Thoracic aorta (tissue), 2 donors: ENCODE measurements around the gene PRKRIP1. TPM values are rescaled to one million over a fixed set of nuclear protein-coding genes. Genes with fewer than 3 reads are reported as not detected.

ENCODE experiments used
- ATAC-seq: fragments of 150-250 bp; one replicate; pipeline ENCODE4 v1.8.0; 2017; ENCODE audit warnings: low read depth; ENCODE audit not compliant: insufficient number of reproducible peaks, low FRiP score
- DNase-seq: peaks from one replicate; pipeline ENCODE4 v3.0.0-alpha.2; 2020; ENCODE audit warnings: low spot score
- H3K27ac ChIP-seq, 2 donors: fragments of 200-600 bp; sonication (generic); 1 replicate in 1 of 2; 2 replicates in 1 of 2; pipeline ENCODE4 v1.5.1; 2016; ENCODE audit warnings: mild to moderate bottlenecking in 2 of 2, moderate library complexity in 2 of 2
- H3K27me3 ChIP-seq: fragments of 200-600 bp; sonication (generic); replicated peaks from 2 replicates; pipeline ENCODE4 v1.6.0; 2016; ENCODE audit warnings: mild to moderate bottlenecking; ENCODE audit not compliant: insufficient read depth
- H3K36me3 ChIP-seq: fragments of 200-600 bp; sonication (generic); one replicate; pipeline ENCODE4 v1.5.1; 2016
- H3K4me1 ChIP-seq, 2 donors: fragments of 200-600 bp; sonication (generic); 1 replicate in 1 of 2; 2 replicates in 1 of 2; pipeline versions ENCODE4 v1.5.1 to v1.6.0; 2016; ENCODE audit warnings: low read depth in 2 of 2, mild to moderate bottlenecking in 1 of 2; ENCODE audit not compliant: control insufficient read depth in 1 of 2
- H3K4me3 ChIP-seq: fragments of 200-600 bp; sonication (generic); 2 replicates; pipeline ENCODE4 v1.5.1; 2016; ENCODE audit warnings: mild to moderate bottlenecking
- H3K9me3 ChIP-seq: fragments of 200-600 bp; sonication (generic); 2 replicates; pipeline ENCODE4 v1.5.1; 2016
- total RNA-seq, 2 donors: library from RNA; depleted of rRNA; stranded (reverse); fragments of >200 nt; gene quantifications; one replicate each; pipeline versions ENCODE4 v1.1.0 to v1.2.3, GENCODE V29; 2016
- TF ChIP-seq, protein P1 (sequence below): fragments of 200-600 bp; sonication (generic); IDR thresholded peaks from one replicate; pipeline ENCODE4 v1.5.1; 2019; ENCODE audit warnings: antibody characterized with exemption

The PRKRIP1 gene
- total RNA-seq, 2 donors from 2014 or later = 47.0 to 80.4 TPM

- peaks cover 43% of the 10 kb centered on the region for H3K36me3 ChIP-seq
- ATAC-seq (no peak), DNase-seq (no peak)
- TF ChIP-seq, protein P1, sequence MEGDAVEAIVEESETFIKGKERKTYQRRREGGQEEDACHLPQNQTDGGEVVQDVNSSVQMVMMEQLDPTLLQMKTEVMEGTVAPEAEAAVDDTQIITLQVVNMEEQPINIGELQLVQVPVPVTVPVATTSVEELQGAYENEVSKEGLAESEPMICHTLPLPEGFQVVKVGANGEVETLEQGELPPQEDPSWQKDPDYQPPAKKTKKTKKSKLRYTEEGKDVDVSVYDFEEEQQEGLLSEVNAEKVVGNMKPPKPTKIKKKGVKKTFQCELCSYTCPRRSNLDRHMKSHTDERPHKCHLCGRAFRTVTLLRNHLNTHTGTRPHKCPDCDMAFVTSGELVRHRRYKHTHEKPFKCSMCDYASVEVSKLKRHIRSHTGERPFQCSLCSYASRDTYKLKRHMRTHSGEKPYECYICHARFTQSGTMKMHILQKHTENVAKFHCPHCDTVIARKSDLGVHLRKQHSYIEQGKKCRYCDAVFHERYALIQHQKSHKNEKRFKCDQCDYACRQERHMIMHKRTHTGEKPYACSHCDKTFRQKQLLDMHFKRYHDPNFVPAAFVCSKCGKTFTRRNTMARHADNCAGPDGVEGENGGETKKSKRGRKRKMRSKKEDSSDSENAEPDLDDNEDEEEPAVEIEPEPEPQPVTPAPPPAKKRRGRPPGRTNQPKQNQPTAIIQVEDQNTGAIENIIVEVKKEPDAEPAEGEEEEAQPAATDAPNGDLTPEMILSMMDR = no peak
- no peaks in the 10 kb centered on the region for H3K27me3 ChIP-seq
- no peaks in the 10 kb centered on the region for H3K4me1 ChIP-seq
- no peak overlapping the region for H3K4me3 ChIP-seq
- no peak overlapping the region for H3K27ac ChIP-seq
- H3K9me3 ChIP-seq = no peaks in the 10 kb centered on the region
Observed at GRCh38 chr7:102409340-102409739, 13.2 kb downstream of the PRKRIP1 start.

GRCh38 chr7:102410123-102410522 is 14.0 kb downstream of the PRKRIP1 start:
- H3K36me3 ChIP-seq = peaks cover 43% of the 10 kb centered on the region
- H3K4me1 ChIP-seq = no peaks in the 10 kb centered on the region
- H3K4me3 ChIP-seq = no peak overlapping the region
- TF ChIP-seq, protein P1 = no peak
- no peak for DNase-seq
- H3K27ac ChIP-seq = no peak overlapping the region
- no peaks in the 10 kb centered on the region for H3K27me3 ChIP-seq
- H3K9me3 ChIP-seq = no peaks in the 10 kb centered on the region
- no peak for ATAC-seq

GRCh38 chr7:102410918-102411317 is 14.8 kb downstream of the PRKRIP1 start:
- Histone ChIP-seq H3K36me3 (peaks cover 39% of the 10 kb centered on the region), H3K27me3 (no peaks in the 10 kb centered on the region), H3K4me1 (no peaks in the 10 kb centered on the region), H3K9me3 (no peaks in the 10 kb centered on the region), H3K27ac (no peak overlapping the region), H3K4me3 (no peak overlapping the region)
- DNase-seq (no peak), ATAC-seq (no peak)
- TF ChIP-seq, protein P1 = no peak

GRCh38 chr7:102412548-102412947 is 16.4 kb downstream of the PRKRIP1 start:
- no peak for ATAC-seq
- Histone ChIP-seq H3K9me3 (no peaks in the 10 kb centered on the region), H3K27me3 (no peaks in the 10 kb centered on the region), H3K36me3 (peaks cover 39% of the 10 kb centered on the region), H3K4me1 (no peaks in the 10 kb centered on the region), H3K4me3 (no peak overlapping the region), H3K27ac (no peak overlapping the region)
- TF ChIP-seq, protein P1 = no peak
- DNase-seq = no peak

- TF ChIP-seq, protein P1 = no peak
- DNase-seq (no peak), ATAC-seq (no peak)
- Histone ChIP-seq H3K36me3 (peaks cover 36% of the 10 kb centered on the region), H3K27ac (no peak overlapping the region), H3K27me3 (no peaks in the 10 kb centered on the region), H3K4me3 (no peak overlapping the region), H3K9me3 (no peaks in the 10 kb centered on the region), H3K4me1 (no peaks in the 10 kb centered on the region)
Observed at GRCh38 chr7:102413091-102413490, 16.9 kb downstream of the PRKRIP1 start.
